GM12864 (cell line): ENCODE measurements around the gene SSH2.

Source experiments
- DNase-seq: peaks from one replicate; pipeline ENCODE4 v3.0.0-alpha.2; 2011; ENCODE audit warnings: low read depth
- H3K4me3 ChIP-seq: 2 replicates; pipeline ENCODE4 v1.5.1; 2011; ENCODE audit warnings: mild to moderate bottlenecking, low read depth, low read length, control low read depth
- TF ChIP-seq, protein P1 (sequence below): IDR thresholded peaks from 2 replicates; pipeline ENCODE4 v1.5.1; 2011; ENCODE audit warnings: low read depth, mild to moderate bottlenecking, moderate library complexity, low read length, control low read depth, inconsistent platforms; ENCODE audit errors: missing control alignments

Gene SSH2

DNA sequence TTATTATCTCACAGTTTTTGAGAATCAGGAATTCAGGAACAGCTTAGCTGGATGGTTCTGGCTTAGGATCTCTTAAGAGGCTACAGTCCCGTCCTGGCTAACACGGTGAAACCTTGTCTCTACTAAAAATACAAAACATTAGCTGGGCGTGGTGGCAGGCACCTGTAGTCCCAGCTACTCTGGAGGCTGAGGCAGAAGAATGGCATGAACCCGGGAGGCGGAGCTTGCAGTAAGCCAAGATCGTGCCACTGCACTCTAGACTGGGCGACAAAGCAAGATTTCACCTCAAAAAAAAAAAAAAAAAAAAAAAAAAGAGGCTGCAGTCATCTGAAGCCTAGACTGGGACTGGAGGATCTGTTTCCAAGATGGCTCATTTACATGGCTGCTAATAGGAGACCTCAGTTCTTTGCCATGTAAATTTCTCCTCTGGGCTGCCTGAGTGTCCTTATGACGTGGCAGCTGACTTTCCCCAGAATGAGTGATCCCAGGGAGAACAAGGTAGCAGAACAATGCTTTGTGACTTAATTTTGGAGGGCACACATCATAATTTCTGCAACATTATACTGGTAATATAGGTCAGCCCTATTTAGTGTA, 211.5 kb downstream of the SSH2 start:
- no peak overlapping the region for H3K4me3 ChIP-seq
- no peak for DNase-seq
- TF ChIP-seq, protein P1, sequence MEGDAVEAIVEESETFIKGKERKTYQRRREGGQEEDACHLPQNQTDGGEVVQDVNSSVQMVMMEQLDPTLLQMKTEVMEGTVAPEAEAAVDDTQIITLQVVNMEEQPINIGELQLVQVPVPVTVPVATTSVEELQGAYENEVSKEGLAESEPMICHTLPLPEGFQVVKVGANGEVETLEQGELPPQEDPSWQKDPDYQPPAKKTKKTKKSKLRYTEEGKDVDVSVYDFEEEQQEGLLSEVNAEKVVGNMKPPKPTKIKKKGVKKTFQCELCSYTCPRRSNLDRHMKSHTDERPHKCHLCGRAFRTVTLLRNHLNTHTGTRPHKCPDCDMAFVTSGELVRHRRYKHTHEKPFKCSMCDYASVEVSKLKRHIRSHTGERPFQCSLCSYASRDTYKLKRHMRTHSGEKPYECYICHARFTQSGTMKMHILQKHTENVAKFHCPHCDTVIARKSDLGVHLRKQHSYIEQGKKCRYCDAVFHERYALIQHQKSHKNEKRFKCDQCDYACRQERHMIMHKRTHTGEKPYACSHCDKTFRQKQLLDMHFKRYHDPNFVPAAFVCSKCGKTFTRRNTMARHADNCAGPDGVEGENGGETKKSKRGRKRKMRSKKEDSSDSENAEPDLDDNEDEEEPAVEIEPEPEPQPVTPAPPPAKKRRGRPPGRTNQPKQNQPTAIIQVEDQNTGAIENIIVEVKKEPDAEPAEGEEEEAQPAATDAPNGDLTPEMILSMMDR, result no peak

DNA sequence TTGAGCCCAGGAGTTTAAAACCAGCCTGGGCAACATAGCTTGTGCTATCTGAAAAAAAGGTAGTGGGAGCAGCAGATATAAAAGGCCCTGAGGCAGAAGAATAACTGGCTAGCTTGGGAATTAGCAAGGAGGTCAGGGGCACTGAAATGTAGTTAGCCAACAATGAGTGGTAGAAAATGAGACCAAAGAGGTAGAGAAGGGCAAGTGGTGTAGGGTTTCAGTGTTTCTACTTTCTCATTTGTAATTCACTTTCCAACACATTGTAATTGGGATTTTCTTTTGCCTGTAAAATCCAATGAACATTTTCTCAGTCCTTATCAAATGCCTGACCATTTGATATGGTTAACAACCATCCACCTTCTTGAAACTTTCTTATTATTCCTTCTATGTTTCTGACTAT, 212.2 kb downstream of the SSH2 start:
- TF ChIP-seq, protein P1, result no peak
- H3K4me3 ChIP-seq, result no peak overlapping the region
- no peak for DNase-seq

DNA sequence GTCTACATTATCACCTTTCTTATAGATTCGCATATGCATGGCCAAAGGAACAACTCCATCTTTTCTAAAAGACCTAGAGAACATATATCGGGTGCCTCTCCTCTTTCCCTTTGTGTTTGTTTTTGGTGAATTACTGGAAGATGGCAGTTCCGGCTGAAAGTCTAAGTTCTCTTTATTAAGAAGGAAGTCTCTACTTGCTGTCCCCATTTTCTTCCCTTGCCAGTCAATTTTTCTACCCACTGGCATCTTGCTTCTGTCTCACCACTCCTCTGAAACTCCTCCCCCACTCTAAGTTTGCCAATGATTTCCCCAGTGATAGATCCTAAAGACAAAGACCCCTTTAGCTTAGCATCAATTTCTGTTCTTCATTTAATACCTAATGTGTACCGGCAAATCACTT, 213.5 kb downstream of the SSH2 start:
- TF ChIP-seq, protein P1, result no peak
- DNase-seq, result no peak

DNA sequence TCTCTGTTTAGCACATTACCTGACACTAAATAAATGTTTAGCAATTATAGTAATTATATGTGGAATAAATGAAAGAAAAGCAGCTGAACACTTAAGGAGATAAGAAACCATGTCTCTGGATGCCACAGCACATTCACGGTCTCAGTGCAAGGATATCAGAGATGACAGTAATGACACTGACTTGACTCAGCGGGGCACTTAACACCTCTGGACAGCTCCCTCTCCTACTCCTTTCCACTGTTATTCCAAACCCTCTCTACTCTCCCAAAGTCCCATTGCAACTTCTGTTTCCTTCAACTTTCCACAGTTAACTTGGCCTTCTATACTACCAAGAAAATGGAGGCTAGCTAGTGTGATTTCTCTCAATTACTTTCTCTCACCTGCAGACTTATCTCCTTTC, 214.3 kb downstream of the SSH2 start:
- TF ChIP-seq, protein P1, result no peak
- DNase-seq, result no peak
- H3K4me3 ChIP-seq, result no peak overlapping the region

More for the DNA sequence above, 213.5 kb downstream of the SSH2 start:
- no peak overlapping the region for H3K4me3 ChIP-seq

DNA sequence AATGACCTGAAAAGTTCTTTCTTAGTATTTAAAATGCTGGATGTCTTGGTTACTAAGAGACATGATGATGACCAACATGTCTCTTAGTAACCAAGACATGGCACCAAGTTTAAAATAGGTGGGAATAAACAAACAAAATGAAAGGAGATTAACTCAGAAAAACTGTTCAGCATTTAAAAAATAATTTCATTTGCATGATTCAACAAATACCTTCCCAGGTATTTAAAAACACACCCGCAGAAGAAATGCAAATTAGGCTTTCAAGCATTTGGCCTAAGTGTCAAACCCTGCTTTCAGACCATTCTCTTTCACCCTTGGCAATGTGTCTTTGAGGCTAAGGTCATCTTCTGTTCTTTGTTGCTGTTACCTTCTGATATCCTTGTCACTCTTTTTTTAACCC, 215.9 kb downstream of the SSH2 start:
- no peak for DNase-seq
- TF ChIP-seq, protein P1, result no peak

DNA sequence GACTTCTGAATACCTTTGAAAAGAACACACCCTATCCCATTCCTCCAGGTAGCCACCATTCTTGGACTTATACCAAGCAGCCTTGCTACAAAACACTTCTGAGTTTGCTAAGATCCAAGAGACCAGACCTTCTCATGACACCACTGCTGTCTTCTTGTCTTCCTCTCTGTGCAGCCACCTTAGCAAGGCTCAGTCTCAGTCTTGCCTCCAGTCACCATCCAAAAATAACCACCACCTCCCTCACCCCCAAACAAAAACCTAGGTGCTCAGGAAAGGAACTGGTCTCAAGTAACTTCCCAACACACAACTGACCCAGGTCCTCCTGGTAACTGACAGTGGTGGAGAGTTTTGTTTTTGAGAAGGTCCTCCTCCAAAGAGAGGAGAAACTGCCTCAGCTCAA, 216.4 kb downstream of the SSH2 start:
- no peak for DNase-seq
- H3K4me3 ChIP-seq, result no peak overlapping the region
- TF ChIP-seq, protein P1, result no peak

More for the DNA sequence above, 215.9 kb downstream of the SSH2 start:
- H3K4me3 ChIP-seq, result no peak overlapping the region
